RWPE2 (cell line): Measurements from ENCODE around the gene HLA-DRA.

Source experiments
- ATAC-seq: fragments of 200-7000 bp; cut with Tn5 transposase; 3 replicates; pipeline ENCODE4 v1.9.1; 2021; ENCODE audit warnings: low read depth
- DNase-seq: peaks from one replicate; pipeline ENCODE4 v3.0.0-alpha.2; 2020; ENCODE audit warnings: low spot score
- H3K27ac ChIP-seq: fragments of 450-650 bp; 2 replicates; pipeline ENCODE4 v1.5.1; 2017; ENCODE audit warnings: mild to moderate bottlenecking; ENCODE audit not compliant: poor library complexity, severe bottlenecking
- H3K27me3 ChIP-seq: fragments of 250-450 bp; sonication (Bioruptor Pico); 2 replicates; pipeline ENCODE4 v1.5.1; 2021; ENCODE audit warnings: mild to moderate bottlenecking, moderate library complexity; ENCODE audit not compliant: insufficient read depth, poor library complexity, severe bottlenecking
- H3K36me3 ChIP-seq: fragments of 250-450 bp; sonication (Bioruptor Pico); 2 replicates; pipeline ENCODE4 v1.5.1; 2020; ENCODE audit warnings: low read depth, mild to moderate bottlenecking, moderate library complexity
- H3K4me1 ChIP-seq: fragments of 250-450 bp; sonication (Bioruptor Pico); 2 replicates; pipeline ENCODE4 v1.5.1; 2021; ENCODE audit warnings: mild to moderate bottlenecking, moderate library complexity; ENCODE audit not compliant: insufficient read depth, poor library complexity, severe bottlenecking
- H3K4me3 ChIP-seq: fragments of 250-450 bp; sonication (Bioruptor Pico); 2 replicates; pipeline ENCODE4 v1.5.1; 2021; ENCODE audit warnings: mild to moderate bottlenecking, moderate library complexity; ENCODE audit not compliant: severe bottlenecking
- H3K9me3 ChIP-seq: fragments of 250-450 bp; sonication (Bioruptor Pico); 2 replicates; pipeline ENCODE4 v1.5.1; 2021; ENCODE audit warnings: mild to moderate bottlenecking, moderate library complexity; ENCODE audit not compliant: severe bottlenecking
- TF ChIP-seq, protein P1 (sequence below): fragments of 450-650 bp; IDR thresholded peaks from one replicate; pipeline ENCODE4 v1.5.1; 2017; ENCODE audit warnings: mild to moderate bottlenecking, moderate library complexity; ENCODE audit not compliant: poor library complexity, severe bottlenecking

Gene HLA-DRA

DNA sequence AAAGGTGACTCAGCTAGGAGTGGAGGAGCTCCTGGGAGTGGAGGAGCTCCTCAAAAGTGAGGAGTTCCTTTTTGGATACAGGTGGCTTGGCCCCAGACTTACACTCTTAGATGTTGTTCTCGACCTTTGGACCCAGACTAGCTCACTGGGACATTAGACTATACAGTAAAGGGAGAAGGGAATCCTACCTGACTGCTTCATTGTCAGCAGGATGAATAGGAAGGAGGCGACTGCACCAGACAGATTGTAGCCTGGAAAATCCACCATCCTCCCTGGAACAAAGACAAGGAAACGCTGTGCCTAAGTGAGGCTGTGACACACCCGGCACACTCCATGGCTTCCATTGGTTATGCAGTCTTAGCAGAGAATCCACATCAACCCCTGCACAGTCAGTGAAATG, 32.8 kb upstream of the HLA-DRA start, which contains the start of gene BTNL2:
Gene BTNL2, minus strand, starts transcription at position 325 of the 400 bp plus-strand sequence. Its CDS starts 58 bp downstream, at position 267.
- peaks cover 39% of the 10 kb centered on the region for H3K27me3 ChIP-seq
- H3K4me3 ChIP-seq = no peak within 1 kb of the TSS
- H3K27ac ChIP-seq = no peak within 1 kb of the TSS
- H3K36me3 ChIP-seq = no peaks in the 10 kb centered on the region
- H3K9me3 ChIP-seq = no peaks in the 10 kb centered on the region
- DNase-seq (no peak), ATAC-seq (no peak)
- TF ChIP-seq, protein P1, sequence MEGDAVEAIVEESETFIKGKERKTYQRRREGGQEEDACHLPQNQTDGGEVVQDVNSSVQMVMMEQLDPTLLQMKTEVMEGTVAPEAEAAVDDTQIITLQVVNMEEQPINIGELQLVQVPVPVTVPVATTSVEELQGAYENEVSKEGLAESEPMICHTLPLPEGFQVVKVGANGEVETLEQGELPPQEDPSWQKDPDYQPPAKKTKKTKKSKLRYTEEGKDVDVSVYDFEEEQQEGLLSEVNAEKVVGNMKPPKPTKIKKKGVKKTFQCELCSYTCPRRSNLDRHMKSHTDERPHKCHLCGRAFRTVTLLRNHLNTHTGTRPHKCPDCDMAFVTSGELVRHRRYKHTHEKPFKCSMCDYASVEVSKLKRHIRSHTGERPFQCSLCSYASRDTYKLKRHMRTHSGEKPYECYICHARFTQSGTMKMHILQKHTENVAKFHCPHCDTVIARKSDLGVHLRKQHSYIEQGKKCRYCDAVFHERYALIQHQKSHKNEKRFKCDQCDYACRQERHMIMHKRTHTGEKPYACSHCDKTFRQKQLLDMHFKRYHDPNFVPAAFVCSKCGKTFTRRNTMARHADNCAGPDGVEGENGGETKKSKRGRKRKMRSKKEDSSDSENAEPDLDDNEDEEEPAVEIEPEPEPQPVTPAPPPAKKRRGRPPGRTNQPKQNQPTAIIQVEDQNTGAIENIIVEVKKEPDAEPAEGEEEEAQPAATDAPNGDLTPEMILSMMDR = no peak
- no peaks in the 10 kb centered on the region for H3K4me1 ChIP-seq

DNA sequence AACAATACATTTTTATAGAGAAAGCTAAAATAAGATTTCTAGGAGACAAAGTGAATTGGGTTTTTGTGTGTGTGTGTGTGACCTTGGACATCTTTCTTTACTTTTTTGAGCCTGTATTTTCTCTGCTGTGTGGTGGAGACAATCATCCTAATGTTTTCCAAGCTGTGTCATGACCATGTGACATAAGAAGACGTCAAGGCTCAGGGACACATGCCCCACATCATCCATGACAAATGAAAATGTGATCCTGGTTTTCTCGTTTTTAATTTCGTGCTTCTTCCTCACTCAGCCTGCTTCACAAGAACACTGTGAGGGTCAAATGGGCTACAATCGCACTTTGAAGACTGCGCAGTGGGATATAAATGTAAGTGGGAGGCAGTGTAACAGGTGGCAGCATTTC, 28.8 kb upstream of the HLA-DRA start:
- no peak overlapping the region for H3K27ac ChIP-seq
- TF ChIP-seq, protein P1 = no peak
- no peak overlapping the region for H3K4me3 ChIP-seq
- DNase-seq = no peak
- ATAC-seq = no peak
- no peaks in the 10 kb centered on the region for H3K9me3 ChIP-seq
- no peaks in the 10 kb centered on the region for H3K36me3 ChIP-seq
- H3K27me3 ChIP-seq = peaks cover 48% of the 10 kb centered on the region
- H3K4me1 ChIP-seq = no peaks in the 10 kb centered on the region

- H3K27me3 ChIP-seq = peaks cover 53% of the 10 kb centered on the region
- no peak overlapping the region for H3K27ac ChIP-seq
- ATAC-seq = no peak
- no peaks in the 10 kb centered on the region for H3K4me1 ChIP-seq
- H3K36me3 ChIP-seq = no peaks in the 10 kb centered on the region
- TF ChIP-seq, protein P1 = no peak
- H3K4me3 ChIP-seq = no peak overlapping the region
- H3K9me3 ChIP-seq = no peaks in the 10 kb centered on the region
- no peak for DNase-seq
These were observed 27.9 kb upstream of the HLA-DRA start for GRCh38 chr6:32411566-32412327.

GRCh38 chr6:32413427-32414047, 26.1 kb upstream of the HLA-DRA start:
- Histone ChIP-seq H3K27me3 (peaks cover 54% of the 10 kb centered on the region), H3K4me3 (no peak overlapping the region), H3K36me3 (no peaks in the 10 kb centered on the region), H3K9me3 (peaks cover 2% of the 10 kb centered on the region), H3K4me1 (no peaks in the 10 kb centered on the region), H3K27ac (no peak overlapping the region)
- ATAC-seq (peak; percentile 84), DNase-seq (no peak)
- TF ChIP-seq, protein P1 = peak; percentile 91
